Right cardiac atrium (tissue), 5 donors: ENCODE results near the gene CRYGA. TPM values are rescaled to one million over a fixed set of nuclear protein-coding genes. Genes with fewer than 3 reads are reported as not detected.
"Not testable (repeated sequence)": the region's sequence is repeated elsewhere in the genome, so short reads cannot be mapped to it uniquely, and the experiment has no call there.

ENCODE experiments used
- ATAC-seq, 2 donors: fragments of 200-7000 bp; cut with Tn5 transposase; one replicate each; pipeline versions ENCODE4 v1.8.0 to v1.9.1; 2020; ENCODE audit warnings: moderate library complexity in 2 of 2, mild to moderate bottlenecking in 1 of 2
- DNase-seq, 3 donors: peaks; one replicate each; pipeline ENCODE4 v3.0.0-alpha.2; 2020
- H3K27ac ChIP-seq: one replicate; pipeline ENCODE4 v1.5.1; 2013; ENCODE audit warnings: mild to moderate bottlenecking, low read length, control low read depth, moderate library complexity
- H3K27me3 ChIP-seq: one replicate; pipeline ENCODE4 v1.6.1; 2013; ENCODE audit not compliant: control insufficient read depth, insufficient read depth
- H3K4me1 ChIP-seq: one replicate; pipeline ENCODE4 v1.6.1; 2013; ENCODE audit warnings: low read length; ENCODE audit not compliant: control insufficient read depth, insufficient read depth
- H3K4me3 ChIP-seq: one replicate; pipeline ENCODE4 v1.5.1; 2013; ENCODE audit warnings: low read length, control low read depth
- H3K9me3 ChIP-seq: one replicate; pipeline ENCODE4 v1.6.1; 2013; ENCODE audit warnings: low read length; ENCODE audit not compliant: control insufficient read depth
- WGBS: extraction: QIAGEN DNeasy Blood & Tissue Kit; methylation state at CpG from one replicate; pipeline ENCODE4 v1.1.7; 2013; 5-methylcytosine and 5-hydroxymethylcytosine counted together
- intact Hi-C, 4 donors: fragments of 100-400 bp; cut with DNase I; formaldehyde crosslinking; loops; one replicate each; pipeline versions ENCODE4 v1.11.0 to v1.14.0; 2022 to 2023
- polyA plus RNA-seq: library from polyadenylated mRNA; stranded (reverse); fragments of 200-250 nt; gene quantifications from one replicate; pipeline ENCODE4 v1.2.3, GENCODE V29; 2013
- total RNA-seq, 4 donors: library from RNA; stranded (reverse); fragmentation: NEBNext Ultra II Directional; extraction: Animal tissue kit (Norgen Biotek cat#: 25700); gene quantifications; one replicate each; pipeline ENCODE4 v1.2.1, GENCODE V29; 2021
- donor health status: healthy with polysubstance abuse.
- donor health status: DM: no; HTN: yes; CAD: no.
- donor health status: DM: no; HTN: no; CAD: no.
- donor health status: DM: no; HTN: yes; CAD: no; lungs with severe emphysema.
- donor health status: DM: yes; HTN: yes; CAD: no.

CRYGA gene
- total and polyA plus RNA-seq, 5 donors: not detected

DNA sequence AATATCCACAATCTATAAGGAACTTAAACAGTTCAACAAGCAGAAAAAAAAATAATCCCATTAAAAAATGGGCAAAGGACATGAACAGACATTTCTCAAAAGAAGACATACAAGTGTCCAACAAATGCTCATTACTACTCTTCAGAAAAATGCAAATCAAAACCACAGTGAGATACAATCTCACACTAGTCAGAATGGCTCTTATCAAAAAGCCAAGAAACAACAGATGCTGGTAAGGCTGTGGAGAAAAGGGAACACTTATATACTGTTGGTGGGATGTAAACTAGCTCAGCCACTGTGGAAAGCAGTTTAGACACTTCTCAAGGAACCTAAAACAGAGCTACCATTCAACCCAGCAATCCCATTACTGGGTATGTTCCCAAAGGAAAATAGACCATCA, 10.2 kb downstream of the CRYGA start:
- Histone ChIP-seq H3K4me1 (no peaks in the 10 kb centered on the region), H3K27me3 (no peaks in the 10 kb centered on the region), H3K27ac (no peak overlapping the region), H3K9me3 (no peaks in the 10 kb centered on the region), H3K4me3 (no peak overlapping the region)
- intact Hi-C loops: no loop called here
- ATAC-seq (no peak), DNase-seq (no peak)

DNA sequence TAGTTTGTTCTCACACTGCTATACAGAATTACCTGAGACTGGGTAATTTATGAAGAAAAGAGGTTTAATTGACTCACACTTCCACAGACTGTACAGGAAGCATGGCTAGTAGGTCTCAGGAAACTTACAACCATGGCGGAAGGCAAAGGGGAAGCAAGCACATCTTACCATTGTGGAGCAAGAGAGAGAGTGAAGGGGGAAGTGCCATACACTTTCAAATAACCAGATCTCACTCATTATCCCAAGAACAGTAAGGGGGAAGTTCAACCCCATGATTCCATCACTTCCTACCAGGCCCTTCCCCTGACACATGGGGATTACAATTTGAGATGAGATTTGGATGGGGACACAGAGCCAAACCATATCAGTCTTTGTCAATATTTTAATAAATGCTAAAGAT, 12.4 kb downstream of the CRYGA start:
- ATAC-seq (no peak), DNase-seq (no peak)
- no peak overlapping the region for H3K27ac ChIP-seq
- H3K4me1 ChIP-seq: peaks cover 5% of the 10 kb centered on the region
- no peaks in the 10 kb centered on the region for H3K9me3 ChIP-seq
- H3K4me3 ChIP-seq: no peak overlapping the region
- intact Hi-C loops: no loop called here
- H3K27me3 ChIP-seq: no peaks in the 10 kb centered on the region
- WGBS: 82% methylated on average over 1 of the region's 1 CpG

DNA sequence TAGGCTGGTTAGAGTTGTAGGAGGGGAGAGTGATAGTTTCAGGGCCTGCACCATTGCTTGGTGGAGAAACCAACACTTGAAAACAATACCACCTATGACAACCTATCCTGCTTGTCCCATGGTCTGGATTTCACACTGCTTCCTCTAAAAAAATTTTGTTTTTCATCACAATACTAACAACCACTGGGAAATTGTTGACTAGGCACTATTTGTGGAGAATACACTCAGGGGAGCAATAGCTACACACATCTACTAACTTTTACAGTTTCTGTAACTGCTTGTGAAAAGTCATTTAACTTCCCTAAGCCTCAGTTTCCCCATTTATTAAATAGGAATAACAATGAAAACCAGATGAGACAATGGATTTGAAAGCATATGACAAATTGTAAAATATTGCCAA, 13.3 kb downstream of the CRYGA start:
- Histone ChIP-seq H3K4me3 (no peak overlapping the region), H3K4me1 (peaks cover 5% of the 10 kb centered on the region), H3K27ac (no peak overlapping the region), H3K27me3 (no peaks in the 10 kb centered on the region), H3K9me3 (no peaks in the 10 kb centered on the region)
- DNase-seq (no peak), ATAC-seq (no peak)
- intact Hi-C loops: no loop called here

DNA sequence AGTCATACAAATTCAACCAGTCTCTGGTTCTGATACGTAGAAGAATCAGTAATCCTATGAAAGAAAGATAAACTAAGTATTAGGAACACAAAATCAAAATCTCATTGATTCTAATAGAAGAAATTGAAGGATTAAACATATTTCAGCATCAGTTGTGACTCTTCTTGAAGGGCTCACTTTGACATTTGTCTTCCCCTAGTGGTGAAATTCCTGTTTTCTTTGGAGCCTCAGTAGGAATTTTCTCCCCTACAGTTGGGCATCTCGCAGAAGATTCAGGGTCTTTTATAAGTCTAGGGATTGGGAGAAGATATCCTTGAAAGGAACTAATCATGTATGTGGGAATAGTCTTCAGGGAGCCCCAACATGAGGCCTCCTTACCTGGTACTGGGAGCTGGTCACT, 14.6 kb downstream of the CRYGA start:
- Histone ChIP-seq H3K27me3 (no peaks in the 10 kb centered on the region), H3K4me3 (no peak overlapping the region), H3K9me3 (no peaks in the 10 kb centered on the region), H3K27ac (no peak overlapping the region), H3K4me1 (peaks cover 5% of the 10 kb centered on the region)
- 69% methylated on average over 2 of the region's 2 CpGs for WGBS
- ATAC-seq: no peak
- DNase-seq: no peak
- intact Hi-C loops: no loop called here

DNA sequence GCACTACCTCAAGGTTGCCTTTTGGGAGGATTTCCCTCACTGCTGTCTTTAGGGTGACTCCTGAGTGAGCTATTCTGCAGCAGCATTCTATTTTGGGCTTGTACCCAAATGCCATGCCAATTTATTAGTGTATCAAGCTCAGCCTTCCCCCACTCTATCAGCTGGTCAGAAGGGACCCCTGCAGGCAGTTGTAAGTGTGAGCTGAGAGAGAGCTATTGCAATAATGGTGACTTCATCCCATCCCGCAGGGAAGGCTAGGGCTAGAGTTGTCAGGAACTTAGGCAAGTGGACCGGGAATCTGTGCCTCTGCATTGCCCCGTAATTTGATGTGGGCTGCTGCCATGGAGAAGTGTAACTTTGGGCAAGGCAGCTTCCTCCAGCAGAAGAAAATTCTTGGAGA, 15.6 kb downstream of the CRYGA start:
- intact Hi-C loops: no loop called here
- 63% methylated on average over 3 of the region's 3 CpGs for WGBS
- Histone ChIP-seq H3K9me3 (no peaks in the 10 kb centered on the region), H3K27ac (no peak overlapping the region), H3K27me3 (no peaks in the 10 kb centered on the region), H3K4me3 (no peak overlapping the region), H3K4me1 (peaks cover 5% of the 10 kb centered on the region)
- ATAC-seq: peak in 1 of 2 donors; percentile 50
- DNase-seq: no peak

DNA sequence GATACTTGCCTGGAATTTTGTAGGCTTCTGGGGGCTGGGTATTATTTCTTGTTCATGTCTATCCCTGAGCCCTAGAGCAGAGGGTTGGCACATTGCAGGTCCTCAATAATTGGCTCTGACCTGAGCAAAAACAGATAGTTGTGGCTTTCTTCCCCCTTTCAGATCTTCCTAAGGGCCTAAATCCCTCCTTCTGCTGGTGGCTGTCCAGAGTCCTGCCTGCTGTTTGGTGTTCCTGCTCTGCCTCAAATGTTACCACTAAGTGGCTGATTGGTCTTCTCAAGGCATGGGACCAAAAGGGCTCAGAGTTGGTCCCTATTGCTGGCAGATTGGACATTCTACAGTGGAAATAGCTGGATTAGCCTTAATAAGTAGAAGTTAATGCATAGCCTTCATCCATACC, 16.4 kb downstream of the CRYGA start:
- Histone ChIP-seq H3K4me1 (peaks cover 5% of the 10 kb centered on the region), H3K9me3 (no peaks in the 10 kb centered on the region), H3K27ac (no peak overlapping the region), H3K27me3 (no peaks in the 10 kb centered on the region), H3K4me3 (no peak overlapping the region)
- DNase-seq (no peak), ATAC-seq (no peak)
- intact Hi-C loops: no loop called here

DNA sequence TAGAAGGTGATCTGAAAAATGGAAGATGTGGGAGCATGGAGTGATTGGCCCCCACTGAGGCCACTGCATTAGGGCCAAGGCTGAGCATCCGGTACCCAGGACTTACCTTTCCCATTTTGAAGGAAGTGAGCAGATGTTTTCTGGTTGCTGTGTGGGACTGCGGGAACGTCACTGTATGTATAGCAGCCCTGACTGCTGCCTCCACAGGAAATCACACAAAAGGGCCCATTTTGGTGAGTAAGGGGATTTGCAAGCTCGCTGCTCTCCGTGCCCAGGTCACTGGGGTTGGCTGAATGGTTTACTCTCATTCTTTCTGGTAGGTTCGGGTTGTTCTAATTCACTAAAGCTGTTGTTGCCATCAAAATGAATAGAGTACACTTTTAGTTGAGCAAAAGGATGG, 17.4 kb downstream of the CRYGA start, which contains the start of gene CRYGB:
Gene CRYGB (minus strand): TSS at position 153 of the 400 bp plus-strand sequence. CDS start 38 bp downstream, at position 115.
- Histone ChIP-seq H3K4me3 (no peak within 1 kb of the TSS), H3K4me1 (peaks cover 5% of the 10 kb centered on the region), H3K27ac (no peak within 1 kb of the TSS), H3K9me3 (no peaks in the 10 kb centered on the region), H3K27me3 (no peaks in the 10 kb centered on the region)
- DNase-seq (no peak), ATAC-seq (no peak)
- intact Hi-C loops: no loop called here
- WGBS: 57% methylated on average over 6 of the region's 6 CpGs

DNA sequence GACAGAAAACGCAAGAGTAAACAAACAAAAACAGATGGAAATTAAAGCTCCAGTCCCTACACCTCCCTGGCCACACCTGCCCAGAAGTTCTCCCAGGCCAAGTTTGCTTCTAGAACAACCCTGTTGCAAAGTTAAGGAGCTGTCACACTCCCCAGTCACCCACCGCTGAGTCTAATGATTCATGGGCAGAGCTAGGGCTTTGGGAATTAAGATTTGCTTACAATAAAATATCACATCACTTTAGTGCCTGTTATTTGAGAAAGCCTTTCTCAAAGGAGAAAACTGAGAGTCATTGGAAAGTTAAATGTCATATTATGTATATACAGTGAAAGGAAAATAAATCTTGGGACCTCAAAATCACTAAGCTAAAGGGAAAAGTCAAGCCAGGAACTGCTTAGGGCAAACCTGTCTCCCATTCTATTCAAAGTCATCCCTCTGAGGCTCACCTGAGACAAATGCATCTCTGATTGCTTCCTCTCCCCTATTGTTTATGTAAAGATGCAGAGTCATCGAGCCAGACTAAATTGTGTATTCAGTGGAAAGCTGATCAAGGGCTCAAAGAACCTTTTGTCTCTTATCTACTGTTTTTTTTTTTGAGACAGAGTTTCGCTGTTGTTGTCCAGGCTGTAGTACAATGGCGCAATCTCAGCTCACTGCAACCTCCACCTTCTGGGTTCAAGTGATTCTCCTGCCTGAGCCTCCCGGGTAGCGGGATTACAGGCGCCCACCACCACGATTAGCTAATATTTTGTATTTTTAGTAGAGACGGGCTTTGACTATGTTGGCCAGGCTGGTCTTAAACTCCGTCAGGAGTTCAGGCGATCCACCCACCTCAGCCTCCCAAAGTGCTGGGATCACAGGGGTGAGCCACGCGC, 20.2 kb downstream of the CRYGA start:
- Histone ChIP-seq H3K27me3 (no peaks in the 10 kb centered on the region), H3K4me1 (peaks cover 5% of the 10 kb centered on the region), H3K4me3 (no peak overlapping the region), H3K9me3 (no peaks in the 10 kb centered on the region), H3K27ac (no peak overlapping the region)
- DNase-seq (no peak), ATAC-seq (no peak)
- 58% methylated on average over 12 of the region's 14 CpGs for WGBS
- intact Hi-C loops: no loop called here

DNA sequence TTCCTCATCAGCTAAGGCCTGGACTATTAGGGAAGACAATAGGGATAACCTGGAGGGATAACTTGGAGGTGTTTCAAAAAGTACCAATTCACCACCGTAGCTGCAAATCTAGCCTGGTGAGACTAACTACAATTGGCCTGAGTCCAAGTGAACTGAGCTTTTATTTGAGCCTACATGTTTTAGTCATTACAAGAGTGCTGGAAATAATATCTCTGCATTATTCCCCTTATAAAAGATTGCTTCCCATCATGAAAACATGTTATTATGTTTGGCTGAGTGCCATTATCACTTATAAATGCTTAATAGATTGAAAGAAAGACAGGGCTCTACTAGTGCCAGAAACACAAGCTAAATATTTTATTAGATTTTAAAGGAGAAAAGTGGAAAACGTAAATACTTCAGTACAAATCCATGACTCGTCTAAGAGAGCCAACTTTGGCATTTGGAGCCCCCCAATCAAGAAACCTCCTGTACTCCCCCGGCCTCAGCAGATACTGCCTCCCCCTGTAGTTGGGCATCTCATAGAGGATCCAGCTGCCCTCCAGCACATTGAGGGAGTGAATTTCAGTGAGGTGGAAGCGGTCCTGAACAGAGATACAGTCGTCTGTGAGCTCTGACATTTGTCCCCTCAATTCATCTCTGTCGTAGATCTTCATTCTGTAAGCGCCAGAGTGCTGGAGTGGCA, 21.0 kb downstream of the CRYGA start:
- intact Hi-C loops: no loop called here
- H3K9me3 ChIP-seq: no peaks in the 10 kb centered on the region
- H3K4me1 ChIP-seq: peaks cover 2% of the 10 kb centered on the region
- no peak overlapping the region for H3K27ac ChIP-seq
- H3K27me3 ChIP-seq: no peaks in the 10 kb centered on the region
- 41% methylated on average over 8 of the region's 8 CpGs for WGBS
- ATAC-seq (no peak), DNase-seq (no peak)
- H3K4me3 ChIP-seq: no peak overlapping the region

DNA sequence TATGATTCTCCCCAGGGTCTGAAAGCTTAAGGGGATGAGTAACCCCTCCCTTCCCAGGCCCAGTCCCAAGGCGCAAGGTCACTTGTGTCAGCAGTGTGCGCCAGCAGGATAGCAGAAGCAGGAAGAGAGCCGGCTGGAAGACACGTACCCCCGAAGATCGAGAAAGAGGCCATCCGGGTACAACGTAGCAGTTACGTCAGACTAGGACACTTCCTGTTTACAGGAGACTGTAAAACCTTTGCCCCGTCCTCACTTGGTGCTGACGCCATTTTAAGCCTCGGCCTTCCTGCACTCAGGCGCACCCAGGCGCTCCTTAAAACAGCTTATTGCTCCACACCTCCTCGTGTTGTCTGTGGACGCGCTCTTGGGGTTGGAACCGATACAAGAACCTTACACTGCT, 23.9 kb downstream of the CRYGA start:
- ATAC-seq (no peak), DNase-seq (no peak)
- H3K4me3 ChIP-seq: no peak overlapping the region
- no peak overlapping the region for H3K27ac ChIP-seq
- 88% methylated on average over 18 of the region's 18 CpGs for WGBS
- no peaks in the 10 kb centered on the region for H3K4me1 ChIP-seq
- H3K9me3 ChIP-seq: no peaks in the 10 kb centered on the region
- intact Hi-C loops: no loop called here
- no peaks in the 10 kb centered on the region for H3K27me3 ChIP-seq

DNA sequence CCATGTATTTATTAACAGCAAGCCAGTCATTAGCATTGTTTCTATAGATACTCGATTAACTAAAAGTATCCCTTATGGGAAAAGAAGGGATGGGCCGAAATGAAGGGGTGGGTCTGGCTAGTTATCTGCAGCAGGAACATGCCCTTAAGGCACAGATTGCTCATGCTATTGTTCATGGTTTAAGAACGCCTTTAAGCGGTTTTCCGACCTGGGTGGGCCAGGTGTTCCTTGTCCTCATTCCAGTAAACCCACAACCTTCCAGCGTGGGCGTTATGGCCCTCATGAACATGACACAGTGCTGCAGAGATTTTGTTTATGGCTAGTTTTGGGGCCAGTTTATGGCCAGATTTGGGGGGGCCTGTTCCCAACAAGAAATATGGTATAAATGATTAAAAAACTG, 25.1 kb downstream of the CRYGA start:
- H3K4me1 ChIP-seq, H3K27ac ChIP-seq, intact Hi-C loops, H3K27me3 ChIP-seq, DNase-seq, ATAC-seq, H3K4me3 ChIP-seq, H3K9me3 ChIP-seq: not testable (repeated sequence)
- 94% methylated on average over 7 of the region's 7 CpGs for WGBS
